Choroid plexus epithelial cell (primary cell): ENCODE data around the gene TGFBR3.

Experiments
- DNase-seq: peaks from one replicate; pipeline ENCODE4 v3.0.0-alpha.2; 2010; ENCODE audit warnings: low read depth
- H3K4me3 ChIP-seq: 2 replicates; pipeline ENCODE4 v1.5.1; 2011; ENCODE audit warnings: low read depth, mild to moderate bottlenecking, control low read depth, low read length, moderate library complexity
- TF ChIP-seq, protein P1 (sequence below): conservative IDR thresholded peaks from 2 replicates; pipeline ENCODE4 v1.5.1; 2011; ENCODE audit warnings: low read depth, mild to moderate bottlenecking, control low read depth, inconsistent platforms, low read length, moderate library complexity

TGFBR3 gene

DNA sequence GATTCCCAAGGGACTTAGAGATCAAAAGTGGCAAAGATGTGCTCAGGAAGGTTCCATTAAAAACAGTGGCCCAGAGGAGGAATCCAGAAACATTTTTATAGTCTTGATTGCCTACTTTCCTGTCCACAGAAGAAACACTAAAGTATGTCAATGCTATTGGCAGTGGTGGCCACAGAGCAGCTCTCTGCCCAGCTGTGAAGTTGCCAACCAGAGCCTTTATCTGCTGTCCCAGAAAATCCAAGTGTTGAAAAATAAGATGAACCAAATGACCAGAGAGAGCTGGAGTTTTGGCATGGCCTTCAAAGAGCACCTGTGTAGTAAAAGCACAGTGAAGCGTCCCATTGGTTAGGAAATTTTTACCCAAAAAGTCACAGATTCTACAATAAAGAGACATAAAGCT lies 181.2 kb downstream of the TGFBR3 start:
- no peak overlapping the region for H3K4me3 ChIP-seq
- DNase-seq: no peak
- TF ChIP-seq, protein P1, sequence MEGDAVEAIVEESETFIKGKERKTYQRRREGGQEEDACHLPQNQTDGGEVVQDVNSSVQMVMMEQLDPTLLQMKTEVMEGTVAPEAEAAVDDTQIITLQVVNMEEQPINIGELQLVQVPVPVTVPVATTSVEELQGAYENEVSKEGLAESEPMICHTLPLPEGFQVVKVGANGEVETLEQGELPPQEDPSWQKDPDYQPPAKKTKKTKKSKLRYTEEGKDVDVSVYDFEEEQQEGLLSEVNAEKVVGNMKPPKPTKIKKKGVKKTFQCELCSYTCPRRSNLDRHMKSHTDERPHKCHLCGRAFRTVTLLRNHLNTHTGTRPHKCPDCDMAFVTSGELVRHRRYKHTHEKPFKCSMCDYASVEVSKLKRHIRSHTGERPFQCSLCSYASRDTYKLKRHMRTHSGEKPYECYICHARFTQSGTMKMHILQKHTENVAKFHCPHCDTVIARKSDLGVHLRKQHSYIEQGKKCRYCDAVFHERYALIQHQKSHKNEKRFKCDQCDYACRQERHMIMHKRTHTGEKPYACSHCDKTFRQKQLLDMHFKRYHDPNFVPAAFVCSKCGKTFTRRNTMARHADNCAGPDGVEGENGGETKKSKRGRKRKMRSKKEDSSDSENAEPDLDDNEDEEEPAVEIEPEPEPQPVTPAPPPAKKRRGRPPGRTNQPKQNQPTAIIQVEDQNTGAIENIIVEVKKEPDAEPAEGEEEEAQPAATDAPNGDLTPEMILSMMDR: no peak

DNA sequence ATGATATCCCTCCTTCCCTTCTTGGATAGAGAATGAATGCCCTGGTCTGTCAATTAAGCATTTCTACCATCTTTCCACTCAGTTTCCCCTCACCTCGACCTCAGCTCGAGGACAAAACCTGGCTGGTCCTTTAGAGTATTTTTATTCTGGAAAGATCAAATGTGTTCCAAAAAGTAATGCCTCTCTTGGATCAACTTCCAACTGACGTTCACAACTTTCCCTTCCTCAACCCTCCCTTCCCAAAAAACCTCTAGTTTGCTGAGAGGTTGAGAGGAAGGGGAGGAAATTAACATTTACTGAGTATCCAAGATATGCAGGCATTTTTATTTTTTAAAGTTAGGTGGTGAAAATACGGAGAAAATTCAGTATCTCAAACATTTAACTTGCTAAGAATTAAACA lies 182.9 kb downstream of the TGFBR3 start:
- H3K4me3 ChIP-seq: no peak overlapping the region
- TF ChIP-seq, protein P1: no peak

DNA sequence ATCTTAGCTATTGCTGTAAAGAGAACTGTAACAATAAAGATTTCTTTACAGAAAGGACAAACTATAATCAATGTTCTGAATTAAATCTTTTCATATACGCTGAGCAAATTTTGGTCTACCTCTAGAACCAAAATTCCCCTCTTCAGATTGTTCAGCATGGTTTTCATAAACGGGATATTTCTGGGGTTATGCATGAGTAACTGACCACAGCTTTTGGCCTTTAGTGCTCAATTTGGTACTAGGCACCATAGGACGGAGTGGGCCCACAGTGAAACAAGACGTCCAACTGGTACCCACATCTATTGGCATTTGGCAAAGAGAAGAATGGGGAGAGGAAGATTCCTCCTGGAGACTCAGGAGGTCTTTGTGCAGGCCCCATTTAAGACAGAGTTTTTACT lies 184.5 kb downstream of the TGFBR3 start:
- H3K4me3 ChIP-seq: no peak overlapping the region
- TF ChIP-seq, protein P1: no peak
- peak; percentile 31 for DNase-seq

More for the DNA sequence above, 182.9 kb downstream of the TGFBR3 start:
- no peak for DNase-seq

DNA sequence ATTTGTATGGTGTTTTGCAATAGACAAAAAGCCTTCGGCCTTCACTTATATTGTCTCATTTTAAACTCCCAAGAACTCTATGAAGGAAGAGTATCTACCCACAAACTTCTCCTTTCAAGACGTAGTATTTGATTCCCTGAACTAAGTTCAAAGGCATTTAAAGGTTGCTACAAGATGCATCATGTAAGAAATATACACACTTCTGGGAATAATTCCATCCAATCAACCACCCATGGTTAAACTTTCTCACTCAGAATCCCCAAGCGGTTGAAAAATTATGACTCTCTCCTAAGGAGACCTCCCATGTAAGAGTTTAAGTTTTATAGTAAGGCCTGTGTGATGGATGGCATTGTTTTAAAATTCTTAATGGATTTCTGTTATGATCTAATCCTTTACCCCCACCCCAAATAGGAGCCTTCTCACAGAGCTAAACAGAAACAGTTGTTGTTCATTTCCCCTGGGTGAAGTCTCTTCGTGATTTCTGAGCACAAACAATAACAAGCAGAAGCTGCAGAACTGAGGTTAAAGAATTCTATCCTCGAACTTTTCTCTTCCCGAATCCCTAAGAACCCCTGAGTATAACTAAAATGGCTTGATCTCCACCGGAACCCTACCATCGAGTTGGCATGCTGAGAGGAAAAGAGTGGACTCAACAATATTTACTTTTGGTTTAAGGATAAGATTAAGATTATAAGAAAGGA lies 185.0 kb downstream of the TGFBR3 start:
- peak; percentile 50 for DNase-seq
- TF ChIP-seq, protein P1: no peak
- no peak overlapping the region for H3K4me3 ChIP-seq

DNA sequence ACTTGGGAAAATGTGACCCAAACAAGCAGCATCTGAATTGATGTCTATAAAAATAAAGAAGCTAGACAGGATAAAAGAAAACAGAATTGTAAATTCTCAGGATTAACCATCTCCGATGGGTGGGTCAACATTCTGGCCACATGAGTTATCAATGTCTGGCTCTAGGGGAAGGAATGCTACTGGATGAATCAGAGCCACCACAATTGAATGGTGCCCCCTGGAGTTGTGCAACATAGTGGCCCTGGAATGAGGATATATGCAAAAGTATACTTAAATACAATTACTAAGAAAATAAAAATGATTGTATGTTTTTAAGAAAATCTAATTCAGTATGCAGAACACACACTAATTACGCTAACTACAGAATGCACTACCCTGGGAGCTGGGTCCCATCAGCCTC lies 185.6 kb downstream of the TGFBR3 start:
- TF ChIP-seq, protein P1: peak; percentile 27
- peak; percentile 21 for DNase-seq
- no peak overlapping the region for H3K4me3 ChIP-seq

DNA sequence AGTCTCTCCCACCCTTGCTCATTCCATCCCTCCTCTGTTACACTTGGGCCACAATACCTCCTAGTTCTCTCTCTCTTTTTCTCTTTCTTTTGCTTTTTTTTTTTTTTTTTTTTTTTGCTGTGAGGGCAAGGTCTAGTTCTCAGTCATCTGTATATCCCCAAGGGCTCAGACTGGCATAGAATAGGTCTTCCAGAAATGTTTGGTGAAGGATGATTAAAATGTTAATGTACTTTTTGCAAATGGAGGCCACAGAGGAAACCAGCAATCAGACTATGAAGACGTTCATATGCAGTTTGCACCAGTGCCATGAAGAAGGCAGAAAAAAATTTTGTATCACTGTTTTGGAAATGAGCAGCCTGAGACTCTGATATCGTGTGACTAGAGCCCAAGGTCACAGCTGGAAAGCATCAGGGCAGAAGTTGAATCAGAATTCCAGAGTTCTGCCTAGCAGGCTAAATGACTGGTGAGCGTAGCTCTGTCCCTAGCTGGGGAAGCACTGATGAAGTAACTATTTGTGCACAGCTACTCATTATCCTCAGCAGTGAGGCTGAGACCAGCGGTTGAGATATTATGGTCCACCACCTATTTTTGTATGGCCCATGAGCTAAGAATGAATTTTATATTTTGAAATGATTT lies 186.5 kb downstream of the TGFBR3 start:
- DNase-seq: peak; percentile 28
- no peak overlapping the region for H3K4me3 ChIP-seq
- TF ChIP-seq, protein P1: no peak

DNA sequence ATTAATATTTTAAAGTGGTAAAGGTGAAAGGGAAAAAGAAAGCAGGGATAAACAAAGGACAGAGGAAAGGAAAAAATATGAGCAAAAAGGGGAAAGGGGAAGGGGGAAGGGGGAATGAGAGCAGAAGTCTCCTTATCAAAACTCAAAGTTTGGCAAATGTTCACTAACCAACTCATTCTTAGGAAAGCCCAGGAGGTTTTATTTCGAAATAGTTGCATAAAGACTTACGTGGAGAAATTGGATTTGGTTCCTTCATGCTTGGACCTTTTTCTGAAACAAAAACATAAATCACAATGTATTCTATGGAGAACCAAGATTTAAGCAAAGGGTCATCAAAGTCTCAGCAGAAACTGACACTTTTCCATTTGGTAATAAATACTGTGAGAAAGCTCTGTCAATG lies 188.1 kb downstream of the TGFBR3 start:
- peak; percentile 64 for DNase-seq
- TF ChIP-seq, protein P1: no peak
- no peak overlapping the region for H3K4me3 ChIP-seq
